Natural killer cell treated with Interleukin-12 subunit alpha and Interleukin-12 subunit beta and Interleukin-15 and Interleukin-18, amount 100 ng/mL, for 72 hours (primary cell): ENCODE results near the gene TTN. TPM values are rescaled to one million over a fixed set of nuclear protein-coding genes. Genes with fewer than 3 reads are reported as not detected.
"Not testable (repeated sequence)": the region's sequence is repeated elsewhere in the genome, so short reads cannot be mapped to it uniquely, and the experiment has no call there.

Source experiments
- ATAC-seq, 2 donors: fragments of 150-1000 bp; cut with Tn5 transposase in 1 of 2; sonication (Bioruptor Pico), chemical (Tn5 transposase) in 1 of 2; 2 replicates each; pipeline ENCODE4 v1.10.0; 2021
- DNase-seq: peaks from one replicate; pipeline ENCODE4 v3.0.0; 2022; ENCODE audit warnings: low spot score
- H3K27ac Mint-ChIP-seq, 2 donors: 1 replicate in 1 of 2; 2 replicates in 1 of 2; pipeline ENCODE4 v1.8.0; 2022; ENCODE audit warnings: mixed read lengths in 2 of 2, mild to moderate bottlenecking in 1 of 2, moderate library complexity in 1 of 2
- H3K27me3 Mint-ChIP-seq, 2 donors: 1 replicate in 1 of 2; 2 replicates in 1 of 2; pipeline ENCODE4 v1.8.0; 2022; ENCODE audit warnings: mixed read lengths in 2 of 2
- H3K36me3 Mint-ChIP-seq: one replicate; pipeline ENCODE4 v1.8.0; 2022; ENCODE audit warnings: mixed read lengths
- H3K4me1 Mint-ChIP-seq, 2 donors: 1 replicate in 1 of 2; 2 replicates in 1 of 2; pipeline ENCODE4 v1.8.0; 2022; ENCODE audit warnings: low read depth in 2 of 2, mixed read lengths in 2 of 2, mild to moderate bottlenecking in 1 of 2
- H3K4me3 Mint-ChIP-seq: one replicate; pipeline ENCODE4 v1.8.0; 2022; ENCODE audit warnings: mixed read lengths
- H3K9me3 Mint-ChIP-seq: 2 replicates; pipeline ENCODE4 v1.8.0; 2022; ENCODE audit warnings: mixed read lengths
- total RNA-seq, 2 donors: library from RNA; stranded (reverse); gene quantifications; one replicate each; pipeline ENCODE4 v1.2.3, GENCODE V29; 2022

The TTN gene
- total RNA-seq, 2 donors from 2014 or later: 0.07 to 2.1 TPM

DNA sequence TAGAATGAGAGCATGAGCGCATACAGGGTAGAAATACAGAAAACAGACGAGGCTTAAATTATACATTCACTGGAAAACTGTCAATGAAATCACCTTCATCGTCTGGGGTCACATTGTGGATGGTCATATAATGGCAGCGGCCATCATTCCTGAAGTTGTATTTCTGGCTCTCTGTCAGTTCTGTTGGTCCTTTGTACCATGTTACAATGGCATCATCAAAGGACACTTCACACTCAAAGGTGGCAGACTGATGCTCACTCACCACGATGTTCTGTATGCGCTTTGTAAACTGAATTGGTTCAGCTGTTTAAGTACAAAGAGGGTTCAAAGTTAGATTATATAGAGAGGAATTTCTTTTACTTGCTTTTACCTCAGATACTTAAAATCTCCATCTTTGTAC lies 104.9 kb downstream of the TTN start:
- H3K27me3 Mint-ChIP-seq: peaks cover 0 to 2% of the 10 kb centered on the region in 2 donors
- no peak overlapping the region for H3K27ac Mint-ChIP-seq
- DNase-seq (no peak), ATAC-seq (no peak)
- H3K36me3 Mint-ChIP-seq: no peaks in the 10 kb centered on the region
- no peak overlapping the region for H3K4me3 Mint-ChIP-seq
- H3K4me1 Mint-ChIP-seq: peaks cover 0 to 2% of the 10 kb centered on the region in 2 donors
- no peaks in the 10 kb centered on the region for H3K9me3 Mint-ChIP-seq

DNA sequence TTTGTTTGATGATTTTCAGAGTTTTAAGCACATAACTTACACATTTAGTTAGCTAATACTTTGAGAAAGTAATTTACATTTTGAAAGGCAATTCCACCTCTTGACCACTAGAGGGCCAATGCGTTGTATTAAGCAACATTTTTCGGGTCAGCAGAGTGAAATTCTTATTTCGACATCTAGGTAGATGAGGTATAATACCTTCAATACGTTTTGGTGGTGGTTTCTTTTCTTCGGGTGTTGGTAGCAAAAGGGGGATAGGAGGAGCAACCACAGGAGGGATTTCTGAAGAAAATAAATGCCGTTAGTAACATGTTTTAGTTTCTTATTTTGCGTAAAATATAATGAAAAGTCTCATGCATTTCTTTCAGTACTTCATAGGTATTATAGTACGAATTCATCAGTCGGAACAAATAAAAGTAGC lies 106.3 kb downstream of the TTN start:
- DNase-seq: no peak
- no peaks in the 10 kb centered on the region for H3K36me3 Mint-ChIP-seq
- no peaks in the 10 kb centered on the region for H3K9me3 Mint-ChIP-seq
- peaks cover 0 to 2% of the 10 kb centered on the region in 2 donors for H3K4me1 Mint-ChIP-seq
- ATAC-seq: no peak
- H3K27ac Mint-ChIP-seq: no peak overlapping the region
- H3K27me3 Mint-ChIP-seq: peaks cover 0 to 2% of the 10 kb centered on the region in 2 donors
- no peak overlapping the region for H3K4me3 Mint-ChIP-seq

DNA sequence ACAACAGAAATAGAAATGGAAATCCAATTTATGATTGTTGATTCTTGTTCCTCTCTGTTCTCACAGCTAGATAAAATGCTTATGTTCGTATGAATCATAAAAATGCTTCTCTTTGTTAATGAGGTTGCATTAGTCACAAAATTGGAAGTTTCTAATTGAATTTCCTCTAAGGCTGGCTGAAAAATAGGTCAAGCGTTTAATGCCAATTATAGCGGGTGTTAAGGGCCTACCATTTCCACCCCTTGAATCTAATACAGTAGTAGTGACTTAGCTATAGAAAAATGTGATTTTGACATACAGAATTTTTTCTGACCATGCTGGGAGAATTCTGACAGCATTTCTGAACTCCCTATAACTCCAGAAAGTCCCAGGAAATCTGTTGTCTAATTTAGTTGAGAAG lies 107.1 kb downstream of the TTN start:
- Mint-ChIP-seq H3K4me1 (peaks cover 0 to 2% of the 10 kb centered on the region in 2 donors), H3K27ac (no peak overlapping the region), H3K27me3 (peaks cover 0 to 2% of the 10 kb centered on the region in 2 donors), H3K36me3 (no peaks in the 10 kb centered on the region), H3K9me3 (no peaks in the 10 kb centered on the region), H3K4me3 (no peak overlapping the region)
- no peak for ATAC-seq
- DNase-seq: no peak

DNA sequence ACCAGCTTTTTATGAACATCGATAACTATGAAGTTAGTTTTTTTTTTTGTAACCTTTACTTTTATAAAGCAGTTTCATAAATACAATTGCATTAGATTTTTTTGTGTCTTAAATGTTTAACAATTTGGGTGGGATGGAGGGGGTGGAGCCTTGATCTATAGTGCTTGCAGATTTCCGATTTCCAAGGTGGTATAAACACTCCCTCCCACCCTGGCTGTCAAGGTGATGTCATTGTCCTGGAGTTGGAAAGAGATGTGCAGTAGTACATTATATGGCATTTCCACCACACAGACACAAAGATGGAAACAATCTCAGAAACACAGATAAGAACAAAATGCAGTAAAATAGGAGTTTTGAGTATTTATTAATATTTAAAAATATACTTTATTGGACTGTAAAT lies 114.4 kb downstream of the TTN start:
- no peaks in the 10 kb centered on the region for H3K27me3 Mint-ChIP-seq
- ATAC-seq (no peak), DNase-seq (no peak)
- H3K27ac Mint-ChIP-seq: no peak overlapping the region
- H3K36me3 Mint-ChIP-seq: no peaks in the 10 kb centered on the region
- no peak overlapping the region for H3K4me3 Mint-ChIP-seq
- H3K4me1 Mint-ChIP-seq: no peaks in the 10 kb centered on the region
- no peaks in the 10 kb centered on the region for H3K9me3 Mint-ChIP-seq

DNA sequence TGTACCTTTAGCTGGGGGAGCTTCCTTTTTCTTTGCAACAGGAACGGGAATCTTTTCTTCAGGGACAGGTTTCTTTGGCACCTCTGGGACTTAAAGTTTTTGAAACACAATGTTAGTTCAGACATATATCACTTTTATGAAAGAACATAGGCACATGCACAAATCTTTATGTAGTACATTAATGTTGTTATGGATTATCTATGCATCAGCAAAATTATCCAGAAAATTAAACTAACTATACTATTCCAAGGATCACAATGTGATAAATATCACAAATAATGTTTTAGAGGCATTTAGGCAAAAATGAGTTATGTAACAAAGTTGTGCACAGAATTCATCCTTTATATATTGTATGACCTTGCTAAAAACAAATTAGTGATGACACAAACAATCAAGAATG lies 117.4 kb downstream of the TTN start:
- Mint-ChIP-seq H3K27ac (no peak overlapping the region), H3K4me3 (no peak overlapping the region), H3K27me3 (no peaks in the 10 kb centered on the region), H3K9me3 (no peaks in the 10 kb centered on the region), H3K4me1 (no peaks in the 10 kb centered on the region), H3K36me3 (no peaks in the 10 kb centered on the region)
- no peak for DNase-seq
- ATAC-seq: no peak

DNA sequence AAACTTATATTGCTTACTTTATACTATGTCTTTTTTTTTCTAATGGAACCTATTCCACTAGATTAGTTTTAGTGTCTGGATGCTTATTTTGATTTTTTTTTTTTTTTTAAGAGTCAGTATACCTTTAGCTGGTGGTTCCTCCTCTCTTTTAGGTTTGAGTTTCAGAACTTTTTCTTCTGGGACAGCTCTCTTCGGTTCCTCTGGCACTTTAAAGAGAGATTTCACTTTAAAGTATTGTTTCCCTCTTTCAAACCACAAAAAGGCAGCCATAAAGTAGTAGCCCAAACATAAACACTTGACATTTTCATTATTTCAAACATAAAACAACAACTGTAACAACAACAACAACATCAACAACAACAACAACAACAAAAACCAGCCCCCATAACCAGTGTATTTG lies 123.3 kb downstream of the TTN start:
- Mint-ChIP-seq H3K4me3 (no peak overlapping the region), H3K9me3 (no peaks in the 10 kb centered on the region)
- no peak for ATAC-seq

GRCh38 chr2:178681081-178681480 lies 126.1 kb downstream of the TTN start:
- DNase-seq (no peak), ATAC-seq (no peak)
- no peak overlapping the region for H3K4me3 Mint-ChIP-seq
- H3K4me1 Mint-ChIP-seq: no peaks in the 10 kb centered on the region
- no peaks in the 10 kb centered on the region for H3K27me3 Mint-ChIP-seq
- no peaks in the 10 kb centered on the region for H3K36me3 Mint-ChIP-seq
- no peak overlapping the region for H3K27ac Mint-ChIP-seq
- no peaks in the 10 kb centered on the region for H3K9me3 Mint-ChIP-seq

More for the DNA sequence above, 123.3 kb downstream of the TTN start:
- no peaks in the 10 kb centered on the region for H3K27me3 Mint-ChIP-seq
- no peaks in the 10 kb centered on the region for H3K36me3 Mint-ChIP-seq
- H3K4me1 Mint-ChIP-seq: no peaks in the 10 kb centered on the region
- H3K27ac Mint-ChIP-seq: no peak overlapping the region
- no peak for DNase-seq

DNA sequence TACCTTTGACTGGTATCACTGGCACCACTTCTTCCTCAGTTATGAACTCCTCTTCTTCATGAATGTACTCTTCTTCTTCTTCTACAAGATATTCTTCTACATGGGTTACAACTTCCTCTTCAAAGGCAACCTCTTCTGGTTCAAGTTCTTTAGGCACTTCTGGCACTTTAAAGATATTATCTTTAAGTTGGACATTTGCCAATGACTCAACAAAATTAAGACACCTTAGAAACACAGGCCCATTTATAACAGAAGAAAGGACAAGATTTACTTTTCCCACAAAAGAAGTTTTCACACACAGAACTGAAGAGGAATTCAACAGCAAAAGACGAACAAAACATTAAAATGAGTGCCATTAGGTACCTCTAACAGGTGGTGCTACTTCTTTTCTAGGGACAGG lies 127.3 kb downstream of the TTN start:
- DNase-seq (no peak), ATAC-seq (no peak)
- Mint-ChIP-seq H3K4me3 (no peak overlapping the region), H3K27me3 (no peaks in the 10 kb centered on the region), H3K4me1 (no peaks in the 10 kb centered on the region), H3K27ac (no peak overlapping the region), H3K36me3 (no peaks in the 10 kb centered on the region), H3K9me3 (no peaks in the 10 kb centered on the region)

GRCh38 chr2:178677599-178677998 lies 129.6 kb downstream of the TTN start:
- H3K4me1 Mint-ChIP-seq: no peaks in the 10 kb centered on the region
- no peaks in the 10 kb centered on the region for H3K36me3 Mint-ChIP-seq
- H3K9me3 Mint-ChIP-seq: no peaks in the 10 kb centered on the region
- H3K4me3 Mint-ChIP-seq: no peak overlapping the region
- ATAC-seq (no peak), DNase-seq (no peak)
- no peak overlapping the region for H3K27ac Mint-ChIP-seq
- H3K27me3 Mint-ChIP-seq: no peaks in the 10 kb centered on the region

- Mint-ChIP-seq H3K36me3 (no peaks in the 10 kb centered on the region), H3K4me3 (no peak overlapping the region), H3K4me1 (no peaks in the 10 kb centered on the region), H3K9me3 (no peaks in the 10 kb centered on the region), H3K27ac (no peak overlapping the region), H3K27me3 (no peaks in the 10 kb centered on the region)
- DNase-seq (no peak), ATAC-seq (no peak)
Observed at GRCh38 chr2:178676046-178676445, 131.2 kb downstream of the TTN start.

GRCh38 chr2:178674122-178674521 lies 133.1 kb downstream of the TTN start:
- no peaks in the 10 kb centered on the region for H3K27me3 Mint-ChIP-seq
- ATAC-seq: no peak
- H3K27ac Mint-ChIP-seq: no peak overlapping the region
- DNase-seq: no peak
- no peaks in the 10 kb centered on the region for H3K4me1 Mint-ChIP-seq
- H3K4me3 Mint-ChIP-seq: no peak overlapping the region
- no peaks in the 10 kb centered on the region for H3K9me3 Mint-ChIP-seq
- H3K36me3 Mint-ChIP-seq: no peaks in the 10 kb centered on the region

DNA sequence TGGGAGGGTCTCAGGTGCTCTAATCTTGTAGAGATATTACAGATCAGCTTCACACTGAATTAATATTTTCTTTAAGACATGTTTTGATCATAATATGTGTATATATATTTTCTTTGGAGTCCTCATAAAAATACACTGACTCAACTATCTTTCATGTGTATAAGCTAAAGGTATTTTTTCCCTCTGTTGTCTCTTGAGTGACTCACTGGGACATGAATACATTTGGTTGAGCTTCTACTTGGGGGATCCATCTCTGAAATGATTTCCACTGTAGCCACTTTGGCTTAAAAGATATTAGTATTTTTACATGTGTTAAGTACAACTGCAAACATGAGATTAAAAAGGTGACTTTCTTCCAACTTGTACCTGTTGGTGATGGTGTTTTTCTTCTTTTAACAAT lies 140.8 kb downstream of the TTN start:
- no peak for DNase-seq
- H3K36me3 Mint-ChIP-seq: no peaks in the 10 kb centered on the region
- H3K4me1 Mint-ChIP-seq: no peaks in the 10 kb centered on the region
- ATAC-seq: no peak
- no peak overlapping the region for H3K4me3 Mint-ChIP-seq
- H3K27me3 Mint-ChIP-seq: no peaks in the 10 kb centered on the region
- no peaks in the 10 kb centered on the region for H3K9me3 Mint-ChIP-seq
- no peak overlapping the region for H3K27ac Mint-ChIP-seq

- not testable (repeated sequence) for H3K4me1 Mint-ChIP-seq, H3K9me3 Mint-ChIP-seq, DNase-seq, H3K36me3 Mint-ChIP-seq, H3K27me3 Mint-ChIP-seq, ATAC-seq, H3K27ac Mint-ChIP-seq, H3K4me3 Mint-ChIP-seq
Observed at GRCh38 chr2:178658480-178658879, 148.7 kb downstream of the TTN start.

DNA sequence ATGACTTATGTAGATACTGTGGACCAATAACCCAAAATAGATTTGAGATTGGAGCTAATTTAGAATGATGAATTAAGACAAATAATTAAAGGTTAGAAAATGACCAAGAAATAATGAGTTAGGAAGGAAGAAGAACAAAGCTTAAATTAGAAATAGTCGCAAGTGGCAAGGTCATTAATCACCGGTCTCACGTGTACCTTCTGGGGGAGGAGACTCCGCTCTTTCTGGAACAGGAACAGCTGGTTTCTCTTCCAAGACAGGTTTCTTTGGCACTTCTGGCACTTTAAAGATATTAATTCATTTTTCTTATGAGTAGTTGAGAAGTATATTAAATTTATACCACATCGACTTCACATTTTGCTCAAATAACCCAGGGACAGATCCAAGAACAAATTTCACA lies 156.7 kb downstream of the TTN start:
- Mint-ChIP-seq H3K36me3 (no peaks in the 10 kb centered on the region), H3K9me3 (no peaks in the 10 kb centered on the region), H3K27me3 (no peaks in the 10 kb centered on the region), H3K4me3 (no peak overlapping the region), H3K4me1 (no peaks in the 10 kb centered on the region), H3K27ac (no peak overlapping the region)
- ATAC-seq (no peak), DNase-seq (no peak)

DNA sequence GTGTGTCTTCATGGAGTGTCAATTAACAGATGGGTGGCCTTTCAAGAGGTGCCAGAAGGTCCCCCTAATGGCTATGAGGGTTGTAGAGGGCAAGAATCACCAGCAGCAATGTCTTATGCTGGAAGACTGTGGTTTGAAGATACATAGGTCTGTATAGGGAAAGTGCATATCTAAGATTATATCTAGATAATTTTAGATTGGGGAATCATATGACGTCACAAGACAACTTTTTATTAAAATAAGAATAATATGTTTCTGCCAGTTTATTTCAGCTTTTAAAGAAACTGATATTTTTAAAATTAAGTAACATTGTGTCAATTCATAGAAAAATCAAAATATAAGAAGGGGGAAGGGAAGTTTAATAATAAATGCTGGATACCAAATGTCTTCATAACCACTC lies 162.3 kb downstream of the TTN start:
- no peak overlapping the region for H3K27ac Mint-ChIP-seq
- no peaks in the 10 kb centered on the region for H3K4me1 Mint-ChIP-seq
- ATAC-seq (no peak), DNase-seq (no peak)
- no peak overlapping the region for H3K4me3 Mint-ChIP-seq
- H3K9me3 Mint-ChIP-seq: no peaks in the 10 kb centered on the region
- no peaks in the 10 kb centered on the region for H3K27me3 Mint-ChIP-seq
- no peaks in the 10 kb centered on the region for H3K36me3 Mint-ChIP-seq
